ENCODE data around the gene ANKS1B.

DNA sequence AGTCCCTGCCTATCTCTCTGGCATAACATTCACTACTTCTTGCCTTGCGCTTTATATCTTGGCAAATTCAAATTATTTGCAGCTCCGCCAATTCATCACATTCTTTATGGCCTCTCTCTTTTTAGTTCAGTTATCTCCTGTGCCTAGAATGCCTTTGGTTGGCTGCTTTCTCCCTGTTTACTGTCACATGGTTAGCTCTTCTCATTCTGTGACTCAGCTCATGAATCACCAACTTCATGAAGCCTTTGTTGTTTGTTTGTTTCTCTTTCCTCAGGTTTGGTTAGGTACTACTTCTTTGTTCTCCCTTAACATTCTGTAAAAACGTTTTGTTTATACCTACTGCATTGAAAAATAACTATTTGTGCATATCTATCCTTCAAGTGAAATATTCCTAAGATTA is 713.7 kb downstream of the ANKS1B start:
- TF ChIP-seq, protein P1, sequence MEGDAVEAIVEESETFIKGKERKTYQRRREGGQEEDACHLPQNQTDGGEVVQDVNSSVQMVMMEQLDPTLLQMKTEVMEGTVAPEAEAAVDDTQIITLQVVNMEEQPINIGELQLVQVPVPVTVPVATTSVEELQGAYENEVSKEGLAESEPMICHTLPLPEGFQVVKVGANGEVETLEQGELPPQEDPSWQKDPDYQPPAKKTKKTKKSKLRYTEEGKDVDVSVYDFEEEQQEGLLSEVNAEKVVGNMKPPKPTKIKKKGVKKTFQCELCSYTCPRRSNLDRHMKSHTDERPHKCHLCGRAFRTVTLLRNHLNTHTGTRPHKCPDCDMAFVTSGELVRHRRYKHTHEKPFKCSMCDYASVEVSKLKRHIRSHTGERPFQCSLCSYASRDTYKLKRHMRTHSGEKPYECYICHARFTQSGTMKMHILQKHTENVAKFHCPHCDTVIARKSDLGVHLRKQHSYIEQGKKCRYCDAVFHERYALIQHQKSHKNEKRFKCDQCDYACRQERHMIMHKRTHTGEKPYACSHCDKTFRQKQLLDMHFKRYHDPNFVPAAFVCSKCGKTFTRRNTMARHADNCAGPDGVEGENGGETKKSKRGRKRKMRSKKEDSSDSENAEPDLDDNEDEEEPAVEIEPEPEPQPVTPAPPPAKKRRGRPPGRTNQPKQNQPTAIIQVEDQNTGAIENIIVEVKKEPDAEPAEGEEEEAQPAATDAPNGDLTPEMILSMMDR (IDR thresholded peaks at IDR 0.05), result no peak
- no peak for TF ChIP-seq POLR2A (IDR thresholded peaks at IDR 0.05)
